Fibroblast of the aortic adventitia (primary cell): Measurements from ENCODE around the gene CRACDL. TPM values are rescaled to one million over a fixed set of nuclear protein-coding genes. Genes with fewer than 3 reads are reported as not detected.

Experiments used
- DNase-seq: peaks from one replicate; pipeline ENCODE4 v3.0.0-alpha.2; 2010; ENCODE audit warnings: low read depth
- H3K4me3 ChIP-seq: 2 replicates; pipeline ENCODE4 v1.5.1; 2011; ENCODE audit warnings: low read depth, mild to moderate bottlenecking, control low read depth, low read length, moderate library complexity
- CTCF ChIP-seq: IDR thresholded peaks from 2 replicates; pipeline ENCODE4 v1.5.1; 2011; ENCODE audit warnings: mild to moderate bottlenecking, low read length, control low read depth, inconsistent platforms; ENCODE audit not compliant: insufficient read depth
- total RNA-seq: library from RNA; depleted of rRNA; stranded (reverse); fragments of >200 nt; gene quantifications from 2 replicates; pipeline ENCODE4 v1.2.3, GENCODE V29; 2012; ENCODE audit warnings: low replicate concordance

The CRACDL gene
- total RNA-seq, 1 donor: not detected

GRCh38 chr2:98917031-98917471 is 19.0 kb downstream of the CRACDL start:
- TF ChIP-seq CTCF: no peak
- H3K4me3 ChIP-seq: no peak overlapping the region
- DNase-seq: peak; percentile 94

DNA sequence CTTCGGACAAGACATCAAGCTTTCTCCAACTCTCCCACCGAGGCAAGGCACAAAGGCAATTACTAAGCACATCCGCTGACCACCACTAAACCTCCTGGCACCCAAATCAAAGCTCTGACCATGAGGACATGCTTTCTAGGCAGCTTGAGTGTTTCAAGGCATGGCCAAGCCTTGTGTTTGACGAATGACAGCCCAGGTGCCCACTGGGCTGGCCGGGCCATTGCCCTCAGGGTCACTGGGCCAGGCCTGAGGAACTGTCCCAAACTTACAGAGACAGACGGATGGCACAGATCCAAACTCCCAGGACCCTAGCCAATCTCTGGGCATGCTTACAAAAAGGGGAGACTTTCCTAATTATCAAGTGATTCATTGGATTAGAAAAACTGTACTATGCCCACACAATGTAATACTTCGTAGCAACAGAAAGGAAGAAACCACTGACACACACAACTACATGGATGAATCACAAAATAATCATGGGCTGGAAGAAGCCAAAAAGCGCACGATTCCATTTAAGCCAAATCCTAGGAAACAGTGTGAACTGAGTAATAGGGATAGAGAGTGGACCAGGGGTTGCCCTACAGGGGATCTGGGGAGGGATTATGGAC is 20.2 kb downstream of the CRACDL start:
- DNase-seq: peak; percentile 71
- no peak overlapping the region for H3K4me3 ChIP-seq
- TF ChIP-seq CTCF: no peak

DNA sequence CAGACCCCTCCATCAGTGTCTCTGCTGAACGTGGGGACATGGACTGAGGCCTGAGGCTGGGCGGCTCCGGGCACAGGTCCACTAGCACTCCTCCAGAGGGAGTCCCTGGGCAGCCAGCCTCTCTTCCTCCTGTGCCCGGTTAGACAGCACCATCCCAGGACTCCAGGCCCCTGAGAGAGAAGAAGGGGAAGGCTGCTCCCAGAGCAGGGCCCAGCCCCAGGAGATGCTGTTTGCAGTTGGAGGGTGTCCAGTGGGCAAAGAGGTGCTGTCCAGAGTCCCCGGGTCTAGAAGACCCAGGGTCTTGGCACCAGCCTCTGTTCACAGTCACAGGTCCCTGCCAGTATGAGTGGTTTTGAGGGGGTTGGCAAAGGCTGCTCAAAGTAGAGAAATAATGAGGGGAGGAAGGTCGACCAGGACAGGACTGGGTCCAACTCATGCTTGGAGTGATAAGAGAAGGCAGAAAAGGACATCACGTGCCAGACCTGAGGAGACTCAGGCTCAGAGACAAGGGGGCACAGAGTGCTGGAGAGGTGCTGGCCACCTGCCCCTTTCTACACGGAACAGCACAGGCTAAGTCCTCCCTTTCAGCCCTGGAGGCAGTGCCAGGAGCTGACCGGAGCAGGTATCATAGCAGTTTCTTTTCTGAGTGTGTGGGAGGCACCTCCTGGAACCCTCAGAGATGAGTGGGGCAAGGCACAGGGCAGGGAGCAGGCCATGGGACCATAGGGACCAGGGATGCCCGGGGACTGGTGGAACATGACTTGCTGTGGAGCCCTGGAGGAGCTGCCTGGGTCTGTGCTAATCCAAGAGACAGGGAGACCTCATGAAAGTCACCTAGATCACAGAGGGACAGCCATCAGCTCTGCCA is 21.1 kb downstream of the CRACDL start:
- no peak for DNase-seq
- TF ChIP-seq CTCF: no peak
- H3K4me3 ChIP-seq: no peak overlapping the region

DNA sequence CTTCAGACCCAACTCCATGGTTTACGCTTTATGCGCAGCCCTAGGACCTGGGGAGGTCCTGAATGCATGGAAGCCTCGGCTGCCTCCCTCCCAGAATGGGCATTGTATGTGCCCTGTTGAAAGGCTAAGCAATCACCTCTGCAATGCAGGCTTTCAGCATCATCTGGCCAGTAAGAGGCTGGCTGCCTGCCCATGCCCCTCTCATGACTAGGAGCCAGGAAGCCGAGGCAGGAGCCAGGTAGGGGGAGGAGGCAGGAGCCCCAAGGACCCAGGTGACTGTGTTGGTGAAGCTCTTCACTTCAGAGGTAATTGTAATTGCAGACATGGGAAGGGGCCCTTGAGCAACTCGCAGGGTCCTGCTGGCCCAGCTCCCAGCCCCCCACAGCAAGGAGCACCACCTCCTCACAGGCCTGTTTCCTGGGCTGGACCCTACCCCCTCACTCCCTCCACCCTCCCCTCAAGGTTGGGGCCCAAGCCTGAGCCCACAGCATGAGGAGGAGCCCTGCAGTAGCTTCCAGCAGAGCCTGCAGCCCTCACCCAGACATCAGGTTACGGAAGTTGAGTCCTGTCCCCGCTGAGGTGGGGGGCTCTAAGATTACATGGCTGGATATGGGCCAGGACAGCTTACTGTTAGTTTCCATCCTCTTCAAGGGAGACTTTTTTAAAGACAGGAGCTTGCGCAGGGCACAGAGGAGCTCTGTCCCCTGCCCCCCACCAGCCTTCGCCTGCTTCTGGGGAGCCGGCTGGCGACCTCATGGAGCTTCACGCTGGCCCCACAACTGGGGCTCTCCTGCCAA is 21.9 kb downstream of the CRACDL start:
- DNase-seq: no peak
- TF ChIP-seq CTCF: no peak
- H3K4me3 ChIP-seq: no peak overlapping the region

DNA sequence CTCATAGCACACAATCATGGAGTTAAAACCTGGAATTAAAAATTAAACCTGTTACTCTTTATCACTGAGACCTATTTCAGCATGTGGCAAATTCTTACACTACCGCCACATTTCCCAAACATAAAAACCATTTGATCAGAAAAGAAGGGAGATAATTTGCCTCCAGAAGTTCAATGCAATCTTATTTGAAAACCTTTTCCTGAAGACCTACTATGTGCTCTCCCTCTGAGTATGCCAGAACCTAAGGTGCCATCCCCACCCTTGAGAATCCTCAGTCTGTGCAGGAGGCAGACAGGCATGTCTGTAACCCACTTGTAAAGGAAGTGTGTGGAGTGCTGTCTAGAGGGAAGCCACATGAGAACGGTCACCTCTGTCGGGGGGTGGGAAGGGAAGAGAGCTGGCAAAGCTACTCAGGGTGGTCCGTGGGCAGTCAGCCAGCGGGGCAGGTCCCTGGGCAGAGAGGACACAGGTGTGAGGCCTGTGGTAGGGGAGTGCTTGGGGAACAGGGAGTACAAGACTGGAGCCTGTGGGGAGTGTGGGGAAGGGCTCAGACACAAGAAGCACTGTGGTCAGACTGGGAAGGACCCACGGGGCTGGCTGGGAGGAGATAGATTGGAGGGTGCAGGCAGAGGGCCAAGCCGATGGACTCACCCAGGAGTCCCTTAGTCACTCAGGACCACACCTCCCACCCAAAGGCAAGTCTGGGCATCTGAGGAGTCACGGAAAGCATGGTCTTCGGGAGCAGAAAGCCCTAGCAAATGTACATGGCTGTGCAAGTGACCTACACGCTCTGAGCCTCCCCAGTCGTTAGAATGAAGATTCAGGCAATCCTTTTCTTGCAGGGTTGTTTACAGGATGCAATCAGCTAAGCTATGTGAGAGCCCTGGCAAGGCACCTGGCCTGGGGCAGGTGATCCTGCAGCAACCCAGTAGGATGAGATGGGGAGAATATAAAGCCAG is 22.8 kb downstream of the CRACDL start:
- DNase-seq: no peak
- no peak overlapping the region for H3K4me3 ChIP-seq
- TF ChIP-seq CTCF: no peak
